ENCODE data around the gene NNT.
A peak's percentile ranks its signal among the peaks of the same experiment; 100 is the strongest.
"Not testable (repeated sequence)": the region's sequence is repeated elsewhere in the genome, so short reads cannot be mapped to it uniquely, and the experiment has no call there.

Gene NNT

GRCh38 chr5:43602461-43603343, at the start of gene NNT:
NNT (plus strand) TSS chr5:43603180; CDS start chr5:43609196, 6,016 bp downstream.
- DNase-seq, result peak; percentile 72

DNA sequence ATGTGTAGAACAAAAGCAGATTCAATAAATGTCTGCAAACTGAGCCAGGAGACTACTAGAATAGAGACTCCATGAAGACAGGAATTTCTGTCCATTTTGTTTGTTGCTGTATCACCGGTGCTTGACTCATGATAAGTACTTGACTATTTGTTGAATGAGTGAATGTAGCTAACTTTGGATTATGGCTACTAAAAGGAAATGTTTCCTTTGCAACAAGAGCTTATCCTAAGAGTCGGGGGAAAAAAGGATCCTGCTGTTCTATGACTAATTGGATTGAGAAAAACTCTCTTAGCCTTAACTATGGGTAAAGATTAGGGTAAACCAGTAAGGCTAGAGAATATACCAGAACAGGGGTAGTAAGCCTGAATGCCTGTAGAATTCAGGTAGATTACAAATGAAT, 49.6 kb upstream of the NNT start:
- DNase-seq, result no peak

GRCh38 chr5:43554497-43554896, 48.5 kb upstream of the NNT start:
- DNase-seq, result no peak

DNA sequence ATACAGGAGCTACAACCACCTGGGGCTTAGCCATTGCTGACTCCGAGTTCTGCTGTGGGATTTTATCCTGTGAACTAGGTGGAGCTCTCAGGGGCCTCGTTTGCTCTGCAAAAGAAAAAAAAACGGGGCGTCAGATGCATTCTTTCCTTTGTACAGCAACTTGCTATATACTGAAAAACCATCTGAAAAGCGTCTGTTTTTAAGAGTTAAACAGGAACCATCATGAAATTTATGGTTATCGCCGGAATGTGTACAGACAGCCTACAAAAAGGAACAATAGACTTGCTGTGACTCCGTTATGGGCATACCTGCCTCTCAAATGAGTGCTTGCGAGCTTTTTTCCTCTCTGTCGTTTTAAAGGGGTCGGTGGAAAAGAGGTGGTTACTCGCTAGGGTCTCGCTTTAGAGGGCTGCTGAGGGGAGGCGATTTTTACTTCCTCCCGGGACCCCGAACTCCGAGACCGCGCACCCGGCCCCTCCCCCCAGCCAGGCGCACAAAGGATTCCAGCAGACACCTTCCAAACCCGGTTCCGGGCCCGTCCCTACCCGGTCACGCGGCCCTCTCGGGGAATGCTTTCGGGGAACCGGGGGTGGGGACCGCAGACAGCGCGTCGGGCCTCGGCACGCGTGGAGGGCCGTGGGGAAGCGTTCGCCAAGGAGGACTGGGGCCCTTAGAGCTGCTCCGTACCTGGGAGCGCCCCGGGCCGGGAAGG, 46.9 kb upstream of the NNT start:
- peak; percentile 32 for DNase-seq

- DNase-seq, result not testable (repeated sequence)
These were observed 46.4 kb upstream of the NNT start for GRCh38 chr5:43556607-43556856.

DNA sequence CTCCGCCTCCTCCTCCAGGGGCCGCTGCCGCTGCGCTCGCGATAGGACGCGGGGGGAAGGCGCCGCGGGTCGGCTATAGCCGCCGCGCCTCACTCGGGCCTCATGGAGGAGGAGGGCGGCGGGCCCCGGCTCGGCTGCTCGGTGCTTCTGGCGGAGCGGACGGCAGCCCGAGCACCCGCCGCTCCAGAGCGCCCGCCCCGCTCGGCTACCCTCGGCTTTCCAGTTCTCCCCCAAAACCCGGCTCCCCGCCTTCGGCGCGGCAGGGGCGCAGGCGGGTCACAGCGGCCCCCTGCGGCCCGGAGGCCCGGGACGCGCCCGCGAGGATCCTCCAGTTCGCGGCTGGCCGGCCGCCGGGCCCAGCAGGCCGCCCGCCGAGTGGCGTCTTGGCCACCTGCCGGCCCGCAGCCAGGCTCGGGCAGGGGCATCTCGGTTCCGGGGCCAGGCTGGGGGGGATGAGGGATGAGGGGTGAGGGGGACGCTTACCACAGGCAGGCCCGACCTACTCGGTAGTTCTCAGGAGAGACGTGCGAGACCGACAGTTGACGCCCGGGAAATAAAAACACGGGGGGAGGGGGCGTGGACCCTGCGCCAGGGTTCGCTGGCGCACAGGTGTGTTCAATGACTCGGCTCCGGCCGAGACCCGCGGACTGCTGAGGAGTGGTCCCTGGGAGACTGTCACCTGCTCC, 46.0 kb upstream of the NNT start, which contains the start of gene PAIP1:
Gene PAIP1 (minus strand): TSS at position 221 of the 686 bp plus-strand sequence. CDS start 231 bp downstream, outside the sequence.
- DNase-seq, result peak; percentile 85

DNA sequence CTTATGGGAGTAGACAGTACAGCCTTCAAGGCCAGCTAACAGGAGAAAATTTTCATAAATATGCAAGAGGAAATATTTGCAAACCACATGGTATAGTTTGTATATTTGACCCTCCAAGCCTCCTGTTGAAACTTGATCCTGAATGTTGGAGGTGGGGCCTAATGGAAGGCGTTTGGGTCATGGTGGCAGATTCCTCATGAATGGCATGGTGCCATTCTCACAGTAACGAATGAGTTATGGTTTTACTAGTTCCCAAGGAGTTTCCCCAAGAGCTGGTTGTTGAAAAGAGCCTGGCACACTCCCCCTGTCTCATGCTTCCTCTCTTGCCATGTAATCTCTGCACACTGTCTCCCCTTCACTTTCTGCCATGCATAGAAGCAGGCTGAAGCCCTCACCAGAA, 42.9 kb upstream of the NNT start:
- DNase-seq, result no peak

DNA sequence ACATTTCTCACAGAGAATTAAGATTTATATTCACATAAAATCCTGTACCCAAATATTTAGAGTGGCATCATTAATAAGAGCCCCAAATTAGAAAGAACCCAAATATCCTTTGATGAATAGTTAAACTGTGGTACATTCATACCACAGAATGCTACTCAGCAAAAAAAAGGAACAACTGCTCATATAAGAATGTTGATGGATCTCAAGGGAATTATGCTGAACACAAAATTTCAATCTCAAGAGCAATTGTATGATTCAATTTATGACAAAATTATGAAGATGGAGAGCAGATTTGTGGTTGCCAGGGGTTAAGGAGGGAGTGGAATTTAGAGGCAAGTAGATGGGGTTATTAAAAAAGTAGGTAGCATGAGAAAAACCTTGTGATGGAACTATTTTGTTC, 41.6 kb upstream of the NNT start:
- DNase-seq, result no peak

- DNase-seq, result no peak
These were observed 39.7 kb upstream of the NNT start for GRCh38 chr5:43563321-43563720.

GRCh38 chr5:43564289-43564850, 38.6 kb upstream of the NNT start:
- DNase-seq, result no peak

DNA sequence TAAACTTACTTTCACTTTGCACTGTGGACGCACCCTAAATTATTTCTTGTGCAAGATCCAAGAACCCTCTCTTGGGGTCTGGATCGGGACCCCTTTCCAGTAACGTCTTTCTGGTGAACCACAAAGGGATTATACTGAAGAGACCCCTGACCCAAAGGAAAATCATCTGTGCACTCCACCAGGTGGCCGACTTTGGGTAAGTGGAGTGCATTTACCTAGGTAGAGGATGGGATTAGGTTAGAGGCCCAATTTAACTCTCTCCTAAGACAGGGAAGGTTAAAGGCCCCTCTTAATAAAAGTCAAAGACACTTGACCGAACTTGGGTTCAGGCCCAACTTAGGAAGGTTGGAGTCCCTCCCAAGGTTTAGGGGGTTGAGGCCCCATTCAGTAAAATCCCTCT, 37.9 kb upstream of the NNT start:
- no peak for DNase-seq

DNA sequence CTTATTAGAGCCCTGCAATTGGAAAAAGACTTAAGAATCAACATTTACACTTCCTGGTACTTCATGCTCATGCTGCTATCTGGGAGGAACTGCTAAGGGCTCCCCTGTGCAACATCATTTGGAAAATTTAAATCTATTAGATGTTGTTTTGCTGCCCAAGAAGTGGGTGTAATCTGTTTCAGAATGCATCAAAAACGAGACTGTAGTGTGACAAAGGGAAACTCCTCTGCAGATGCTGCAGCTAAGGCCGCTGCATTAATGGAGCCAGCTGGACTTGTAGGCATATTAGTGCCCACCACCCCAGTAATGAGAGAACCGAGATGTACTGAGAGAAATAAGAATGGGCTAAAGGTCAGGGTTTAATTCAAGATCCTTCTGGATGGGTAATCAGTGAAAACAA, 35.0 kb upstream of the NNT start:
- DNase-seq, result no peak

DNA sequence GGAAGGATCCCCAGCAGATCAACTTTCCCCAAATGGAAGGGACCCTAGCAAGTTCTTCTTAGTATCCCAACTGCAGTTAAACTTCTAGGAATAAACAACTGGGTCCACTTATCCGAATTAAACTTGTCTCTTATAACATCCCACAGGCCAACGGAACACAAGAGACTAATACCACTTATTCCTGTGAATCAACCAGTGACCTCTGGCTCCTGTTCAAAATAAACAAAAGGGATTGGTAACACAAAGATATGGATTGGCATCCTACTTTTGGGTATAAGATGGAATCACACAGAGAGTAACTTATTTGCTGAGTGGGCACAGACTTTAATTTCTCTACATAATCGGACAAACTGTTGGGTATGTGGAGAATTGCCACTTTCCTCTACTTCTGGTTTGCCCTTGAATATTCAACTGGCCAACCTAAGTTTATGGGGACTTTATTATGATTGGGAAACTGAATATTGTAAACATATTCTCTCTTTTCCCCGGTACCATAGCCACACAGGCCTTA, 33.7 kb upstream of the NNT start:
- no peak for DNase-seq

GRCh38 chr5:43570450-43571158, 32.4 kb upstream of the NNT start:
- no peak for DNase-seq

- no peak for DNase-seq
These were observed 31.7 kb upstream of the NNT start for GRCh38 chr5:43571237-43571636.

DNA sequence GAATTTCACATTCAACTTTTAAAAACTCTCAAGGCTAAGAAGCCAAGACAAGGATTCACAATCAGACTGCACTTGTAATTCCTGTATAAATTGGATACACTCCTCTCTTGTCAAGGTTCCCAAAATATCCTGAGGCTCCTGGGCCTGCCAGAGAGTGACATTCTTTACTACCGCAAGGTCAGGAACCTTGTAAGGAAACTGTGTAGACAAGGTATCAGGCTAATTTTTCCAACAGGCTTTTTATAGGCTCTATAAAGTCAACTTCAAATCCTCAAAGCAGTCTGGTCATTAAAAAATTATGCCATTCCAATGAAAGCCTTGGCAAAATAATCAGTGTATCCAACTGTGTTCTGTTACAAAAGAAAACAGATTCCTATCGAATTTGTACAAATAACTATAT, 30.6 kb upstream of the NNT start:
- no peak for DNase-seq

GRCh38 chr5:43573058-43573457, 29.9 kb upstream of the NNT start:
- no peak for DNase-seq

DNA sequence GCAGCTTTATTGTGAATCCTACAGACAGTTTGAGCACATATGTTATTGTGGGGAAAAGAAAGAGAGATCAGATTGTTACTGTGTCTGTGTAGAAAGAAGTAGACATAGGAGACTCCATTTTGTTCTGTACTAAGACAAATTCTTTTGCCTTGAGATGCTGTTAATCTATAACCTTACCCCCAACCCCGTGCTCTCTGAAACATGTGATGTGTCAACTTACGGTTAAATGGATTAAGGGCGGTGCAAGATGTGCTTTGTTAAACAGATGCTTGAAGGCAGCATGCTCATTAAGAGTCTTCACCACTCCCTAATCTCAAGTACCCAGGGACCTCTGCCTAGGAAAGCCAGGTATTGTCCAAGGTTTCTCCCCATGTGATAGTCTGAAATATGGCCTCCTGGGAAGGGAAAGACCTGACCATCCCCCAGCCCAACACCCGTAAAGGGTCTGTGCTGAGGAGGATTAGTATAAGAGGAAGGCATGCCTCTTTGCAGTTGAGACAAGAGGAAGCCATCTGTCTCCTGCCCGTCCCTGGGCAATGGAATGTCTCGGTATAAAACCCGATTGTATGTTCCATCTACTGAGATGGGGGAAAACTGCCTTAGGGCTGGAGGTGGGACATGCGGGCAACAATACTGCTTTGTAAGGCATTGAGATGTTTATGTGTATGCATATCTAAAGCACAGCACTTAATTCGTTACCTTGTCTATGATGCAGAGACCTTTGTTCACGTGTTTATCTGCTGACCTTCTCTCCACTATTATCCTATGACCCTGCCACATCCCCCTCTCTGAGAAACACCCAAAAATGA, 22.4 kb upstream of the NNT start:
- not testable (repeated sequence) for DNase-seq

DNA sequence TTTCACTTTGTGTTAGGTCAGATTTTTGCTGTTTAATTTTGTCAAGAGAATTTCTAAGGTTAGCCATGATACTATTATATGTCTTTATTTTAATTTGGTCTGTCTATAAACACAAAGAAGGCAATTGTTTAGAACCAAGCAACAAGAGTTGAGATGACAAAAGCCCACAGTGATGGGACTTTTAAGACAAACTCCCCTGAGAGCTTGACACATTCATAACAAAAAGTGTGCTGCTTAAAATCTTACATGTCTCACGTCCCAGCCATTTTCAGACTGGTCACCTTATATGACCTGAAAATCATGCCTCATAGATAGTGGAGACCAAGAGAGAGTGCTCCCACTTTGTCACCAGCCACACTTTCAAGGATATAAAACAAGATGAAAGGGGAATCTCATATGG, 21.6 kb upstream of the NNT start:
- DNase-seq, result no peak

DNA sequence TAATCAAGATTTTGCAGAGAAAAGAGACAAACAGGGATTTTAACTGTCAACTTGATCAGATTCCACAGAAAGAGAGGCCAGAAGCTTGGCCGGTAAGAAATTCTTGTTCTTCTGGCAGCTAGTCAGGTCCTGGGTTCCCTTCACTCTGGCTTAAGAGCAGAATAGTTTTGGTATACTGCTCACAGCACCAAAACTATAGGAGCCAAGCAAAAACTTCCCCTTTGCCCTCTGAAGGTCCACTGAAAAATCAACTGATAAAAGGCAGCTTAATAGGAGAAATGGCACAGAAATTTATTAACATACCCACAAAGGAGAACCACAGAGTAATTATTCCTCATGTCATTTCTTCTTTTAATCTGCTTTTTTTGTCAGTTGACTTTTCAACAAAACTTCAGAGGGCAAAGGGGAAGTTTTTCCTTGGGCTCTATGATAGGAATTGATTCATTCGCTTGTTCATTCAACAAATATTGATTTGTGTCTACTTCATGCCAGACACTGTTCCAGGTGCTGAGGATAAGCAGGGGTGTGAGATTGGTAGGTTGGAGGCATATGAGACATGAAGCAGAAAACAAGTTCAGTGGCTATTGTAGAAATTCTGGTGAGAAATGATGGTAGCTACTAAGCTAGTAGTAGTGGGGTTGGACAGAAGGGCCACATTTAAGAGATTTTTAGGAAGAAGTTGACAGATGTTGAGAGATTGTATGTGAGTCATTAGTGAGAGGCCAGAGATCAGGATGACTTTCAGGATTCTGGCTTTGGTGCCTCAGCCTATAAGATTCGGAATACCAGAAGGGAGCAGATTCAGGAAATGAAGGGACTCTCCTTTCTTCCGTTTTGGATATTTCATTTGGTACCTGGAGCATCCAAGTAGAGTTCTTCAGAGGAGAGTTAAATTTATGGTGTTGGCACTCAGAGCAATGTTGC, 20.6 kb upstream of the NNT start:
- no peak for DNase-seq

DNA sequence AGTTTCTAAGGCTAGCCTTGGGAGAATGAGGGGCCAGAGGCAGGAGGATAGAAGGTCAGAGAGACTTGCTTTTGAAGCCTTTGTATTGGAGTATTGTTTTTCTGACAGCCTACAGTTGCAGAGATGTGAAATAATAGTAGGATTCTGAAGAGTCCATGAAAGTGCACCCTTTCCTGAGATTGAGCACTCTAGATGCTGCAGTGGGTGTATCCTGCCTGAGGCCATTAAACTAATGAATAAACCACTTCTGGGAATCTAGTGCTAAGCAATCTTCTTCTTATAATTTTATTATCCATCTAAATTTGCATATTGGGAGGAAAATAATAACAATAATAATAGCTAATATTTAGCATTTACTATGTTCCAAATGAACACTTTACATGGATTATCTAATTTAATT, 19.3 kb upstream of the NNT start:
- no peak for DNase-seq

All from midbrain (tissue), 1 donor.